BE2C (cell line): ENCODE measurements around the gene SUPT3H.

Experiments used
- DNase-seq: peaks from one replicate; pipeline ENCODE4 v3.0.0-alpha.2; 2020
- H3K27me3 ChIP-seq: fragments of 250-450 bp; sonication (Bioruptor Pico); 2 replicates; pipeline ENCODE4 v1.5.1; 2020; ENCODE audit warnings: mild to moderate bottlenecking
- H3K36me3 ChIP-seq: fragments of 250-450 bp; sonication (Bioruptor Pico); 2 replicates; pipeline ENCODE4 v1.5.1; 2020; ENCODE audit warnings: mild to moderate bottlenecking
- H3K4me1 ChIP-seq: fragments of 250-450 bp; sonication (Bioruptor Pico); 2 replicates; pipeline ENCODE4 v1.5.1; 2020
- H3K4me3 ChIP-seq: 2 replicates; pipeline ENCODE4 v1.5.1; 2011; ENCODE audit warnings: low read depth, low read length
- H3K9me3 ChIP-seq: fragments of 250-450 bp; sonication (Bioruptor Pico); 2 replicates; pipeline ENCODE4 v1.5.1; 2020
- TF ChIP-seq, protein P1 (sequence below): IDR thresholded peaks from 2 replicates; pipeline ENCODE4 v1.5.1; 2012; ENCODE audit warnings: mild to moderate bottlenecking, low read depth, low read length

Gene SUPT3H

DNA sequence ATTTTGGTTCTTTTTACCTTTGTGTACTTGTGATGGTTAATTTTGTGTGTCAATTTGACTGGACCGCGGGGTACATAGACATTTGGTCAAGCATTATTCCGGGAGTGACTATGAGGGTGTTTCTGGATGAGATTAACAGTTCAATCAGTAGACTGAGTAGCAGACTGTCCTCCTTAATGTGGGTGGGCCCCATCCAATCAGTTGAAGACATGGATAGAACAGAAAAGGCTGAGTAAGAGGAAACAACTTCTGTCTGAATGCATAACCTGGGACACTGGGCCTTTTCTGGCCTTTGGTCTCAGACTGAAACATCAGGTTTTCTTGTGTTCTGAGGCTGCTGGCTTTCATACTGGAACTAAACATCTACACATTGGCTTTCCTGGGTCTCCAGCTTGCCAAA lies 353.1 kb downstream of the SUPT3H start:
- H3K4me3 ChIP-seq: no peak overlapping the region
- TF ChIP-seq, protein P1, sequence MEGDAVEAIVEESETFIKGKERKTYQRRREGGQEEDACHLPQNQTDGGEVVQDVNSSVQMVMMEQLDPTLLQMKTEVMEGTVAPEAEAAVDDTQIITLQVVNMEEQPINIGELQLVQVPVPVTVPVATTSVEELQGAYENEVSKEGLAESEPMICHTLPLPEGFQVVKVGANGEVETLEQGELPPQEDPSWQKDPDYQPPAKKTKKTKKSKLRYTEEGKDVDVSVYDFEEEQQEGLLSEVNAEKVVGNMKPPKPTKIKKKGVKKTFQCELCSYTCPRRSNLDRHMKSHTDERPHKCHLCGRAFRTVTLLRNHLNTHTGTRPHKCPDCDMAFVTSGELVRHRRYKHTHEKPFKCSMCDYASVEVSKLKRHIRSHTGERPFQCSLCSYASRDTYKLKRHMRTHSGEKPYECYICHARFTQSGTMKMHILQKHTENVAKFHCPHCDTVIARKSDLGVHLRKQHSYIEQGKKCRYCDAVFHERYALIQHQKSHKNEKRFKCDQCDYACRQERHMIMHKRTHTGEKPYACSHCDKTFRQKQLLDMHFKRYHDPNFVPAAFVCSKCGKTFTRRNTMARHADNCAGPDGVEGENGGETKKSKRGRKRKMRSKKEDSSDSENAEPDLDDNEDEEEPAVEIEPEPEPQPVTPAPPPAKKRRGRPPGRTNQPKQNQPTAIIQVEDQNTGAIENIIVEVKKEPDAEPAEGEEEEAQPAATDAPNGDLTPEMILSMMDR: no peak
- no peaks in the 10 kb centered on the region for H3K4me1 ChIP-seq
- DNase-seq: no peak
- no peaks in the 10 kb centered on the region for H3K27me3 ChIP-seq
- no peaks in the 10 kb centered on the region for H3K9me3 ChIP-seq
- no peaks in the 10 kb centered on the region for H3K36me3 ChIP-seq

DNA sequence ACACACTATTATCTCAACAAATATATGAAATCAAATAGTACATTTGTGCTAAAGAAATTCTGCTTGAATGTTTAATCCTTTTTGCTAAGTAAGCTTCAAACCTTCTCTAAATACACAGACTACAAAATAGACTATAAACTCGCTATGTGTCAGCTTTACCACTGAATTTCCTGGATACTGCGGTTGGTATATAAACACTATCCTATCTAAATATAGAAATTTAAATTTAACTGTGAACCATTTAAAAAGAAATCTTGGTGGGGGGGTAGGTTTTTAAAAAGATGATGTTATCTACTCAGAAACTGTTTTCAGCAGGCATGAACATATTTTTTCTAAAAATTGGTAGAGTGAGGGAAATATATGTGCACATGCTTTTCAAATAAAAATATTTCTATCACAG lies 356.1 kb downstream of the SUPT3H start:
- Histone ChIP-seq H3K27me3 (no peaks in the 10 kb centered on the region), H3K36me3 (no peaks in the 10 kb centered on the region), H3K4me1 (no peaks in the 10 kb centered on the region), H3K4me3 (no peak overlapping the region), H3K9me3 (no peaks in the 10 kb centered on the region)
- DNase-seq: no peak
- TF ChIP-seq, protein P1: no peak

DNA sequence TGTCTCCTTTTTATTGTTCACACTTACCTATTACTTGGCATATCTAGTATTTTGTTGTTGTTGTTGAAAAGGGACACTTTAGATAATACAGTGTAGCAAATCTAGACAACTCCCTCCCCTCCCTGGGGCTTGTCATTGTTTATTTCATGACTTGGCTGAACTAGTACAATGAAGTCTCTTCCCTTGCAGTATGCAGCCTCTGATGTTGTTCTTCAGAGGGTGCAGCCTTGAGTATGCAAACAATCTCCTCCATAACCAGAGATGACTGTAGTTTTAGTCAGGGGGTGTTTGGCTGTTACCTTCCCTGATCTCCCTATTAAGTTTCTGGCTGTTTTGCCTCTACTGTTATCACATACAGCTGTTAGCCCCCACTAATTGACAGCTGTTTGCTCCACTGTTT lies 365.0 kb downstream of the SUPT3H start:
- H3K9me3 ChIP-seq: no peaks in the 10 kb centered on the region
- no peaks in the 10 kb centered on the region for H3K36me3 ChIP-seq
- DNase-seq: no peak
- no peaks in the 10 kb centered on the region for H3K27me3 ChIP-seq
- H3K4me1 ChIP-seq: no peaks in the 10 kb centered on the region
- H3K4me3 ChIP-seq: no peak overlapping the region
- TF ChIP-seq, protein P1: no peak

DNA sequence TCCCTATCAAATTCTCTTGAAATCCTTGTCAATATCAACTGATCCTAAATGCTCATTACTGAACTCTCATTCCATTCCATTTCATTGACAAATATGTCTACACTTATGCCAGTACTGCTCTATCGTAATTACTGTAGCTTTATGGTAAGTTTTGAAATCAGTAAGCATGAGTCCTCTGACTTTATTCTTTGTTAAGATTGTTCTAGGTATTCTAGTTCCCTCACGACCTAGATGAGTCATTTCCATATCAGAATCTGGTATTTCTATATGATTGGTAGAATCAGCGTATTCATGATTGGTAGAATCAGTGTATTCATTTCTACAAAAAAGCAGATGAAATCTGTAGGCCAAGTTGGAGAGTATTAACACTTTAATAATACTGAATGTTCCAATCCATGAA lies 368.2 kb downstream of the SUPT3H start:
- no peaks in the 10 kb centered on the region for H3K36me3 ChIP-seq
- no peaks in the 10 kb centered on the region for H3K9me3 ChIP-seq
- TF ChIP-seq, protein P1: no peak
- H3K27me3 ChIP-seq: no peaks in the 10 kb centered on the region
- DNase-seq: no peak
- H3K4me3 ChIP-seq: no peak overlapping the region
- no peaks in the 10 kb centered on the region for H3K4me1 ChIP-seq

DNA sequence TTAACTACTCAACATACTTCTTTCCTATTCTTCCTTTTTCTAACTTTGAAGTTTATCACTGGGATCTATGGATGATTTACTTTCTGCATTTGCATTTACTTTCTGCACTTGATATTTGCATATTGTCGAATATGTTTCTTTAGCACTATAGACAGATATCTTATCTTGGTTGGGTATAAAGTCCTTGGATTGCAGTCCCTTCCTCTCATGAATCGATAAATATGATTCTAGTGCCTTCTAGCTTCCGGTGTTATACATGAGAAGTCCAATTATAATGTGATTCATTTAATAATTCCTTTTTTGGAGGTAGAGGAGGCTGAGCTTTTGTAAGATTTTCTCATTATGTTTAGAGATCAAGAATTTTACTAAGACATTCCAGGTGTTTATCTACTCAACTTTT lies 370.8 kb downstream of the SUPT3H start:
- no peak for DNase-seq
- Histone ChIP-seq H3K27me3 (no peaks in the 10 kb centered on the region), H3K4me3 (no peak overlapping the region), H3K9me3 (no peaks in the 10 kb centered on the region), H3K4me1 (no peaks in the 10 kb centered on the region), H3K36me3 (no peaks in the 10 kb centered on the region)
- TF ChIP-seq, protein P1: no peak

DNA sequence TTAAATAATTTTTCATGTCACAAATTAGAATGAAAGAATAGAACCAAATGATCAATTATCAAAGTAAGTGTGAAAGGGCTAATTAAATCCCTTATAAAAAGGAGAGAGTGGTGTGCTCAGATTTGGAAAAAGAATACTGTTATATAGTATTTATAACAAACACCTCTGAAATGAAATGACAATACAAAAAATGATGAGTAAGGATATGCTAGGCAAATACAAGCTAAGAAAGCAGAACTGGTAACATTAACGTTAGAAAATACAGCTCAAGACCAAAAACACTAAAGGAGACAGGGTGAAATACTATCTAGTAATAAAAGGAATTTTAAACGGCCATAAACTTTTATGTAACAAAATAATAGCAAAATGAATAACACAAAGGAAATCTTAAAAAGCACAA lies 373.8 kb downstream of the SUPT3H start:
- H3K36me3 ChIP-seq: no peaks in the 10 kb centered on the region
- TF ChIP-seq, protein P1: no peak
- no peaks in the 10 kb centered on the region for H3K4me1 ChIP-seq
- H3K9me3 ChIP-seq: no peaks in the 10 kb centered on the region
- DNase-seq: no peak
- H3K27me3 ChIP-seq: no peaks in the 10 kb centered on the region
- H3K4me3 ChIP-seq: no peak overlapping the region
